Adrenal gland (tissue), 12 donors: ENCODE data around the gene SPPL3. TPM values are rescaled to one million over a fixed set of nuclear protein-coding genes. Genes with fewer than 3 reads are reported as not detected.

ENCODE experiments used
- DNase-seq, 7 donors: peaks; one replicate each; pipeline ENCODE4 v3.0.0-alpha.2; 2019 to 2020
- H3K27ac ChIP-seq, 5 donors: fragments of 200-600 bp; sonication (generic) in 4 of 5; 1 replicate in 3 of 5; 2 replicates in 2 of 5; pipeline versions ENCODE4 v1.5.1 to v1.8.0; 2016 to 2020; ENCODE audit warnings: mild to moderate bottlenecking in 1 of 5
- H3K27me3 ChIP-seq: fragments of 200-600 bp; 2 replicates; pipeline ENCODE4 v1.8.0; 2021
- H3K36me3 ChIP-seq, 2 donors: fragments of 200-600 bp; replicated peaks in 1 of 2; 1 replicate in 1 of 2; 2 replicates in 1 of 2; pipeline versions ENCODE4 v1.5.1 to v1.8.0; 2018 to 2022
- H3K4me1 ChIP-seq, 2 donors: fragments of 200-600 bp; replicated peaks in 1 of 2; 1 replicate in 1 of 2; 2 replicates in 1 of 2; pipeline versions ENCODE4 v1.5.1 to v1.8.0; 2018 to 2021
- H3K4me3 ChIP-seq, 4 donors: fragments of 200-600 bp; sonication (generic) in 3 of 4; one replicate each; pipeline ENCODE4 v1.5.1; 2016 to 2018
- H3K9me3 ChIP-seq, 3 donors: fragments of 200-600 bp; sonication (generic) in 1 of 3; replicated peaks in 1 of 3; 1 replicate in 2 of 3; 2 replicates in 1 of 3; pipeline versions ENCODE4 v1.5.1 to v1.8.0; 2016 to 2021
- CTCF ChIP-seq, 6 experiments: fragments of 450-650 bp in 4 of 6; fragments of 200-600 bp in 2 of 6; sonication (generic) in 1 of 6; IDR thresholded peaks; 1 replicate in 5 of 6; 2 replicates in 1 of 6; pipeline versions ENCODE4 v1.5.1 to v1.8.0; 2016 to 2021; ENCODE audit warnings: antibody characterized with exemption in 6 of 6, mild to moderate bottlenecking in 2 of 6, moderate library complexity in 1 of 6
- POLR2A ChIP-seq, 2 donors: fragments of 450-650 bp; IDR thresholded peaks; one replicate each; pipeline ENCODE4 v1.6.1; 2017; ENCODE audit warnings: antibody characterized with exemption in 2 of 2, mild to moderate bottlenecking in 2 of 2, moderate library complexity in 1 of 2
- WGBS, 4 donors: extraction: QIAGEN DNeasy Blood & Tissue Kit in 2 of 4; methylation state at CpG; one replicate each; pipeline versions ENCODE4 v1.1.5 to v1.1.7; 2013 to 2017; 5-methylcytosine and 5-hydroxymethylcytosine counted together
- intact Hi-C, 2 donors: fragments of 100-400 bp; cut with DNase I; formaldehyde crosslinking; loops; one replicate each; pipeline versions ENCODE4 v1.14.1 to v1.15.0; 2022 to 2023
- polyA plus RNA-seq, 3 donors: library from polyadenylated mRNA; stranded (reverse); fragments of 200-250 nt in 2 of 3; fragments of 350-450 nt in 1 of 3; fragmentation: Illumina TruSeq in 1 of 3; extraction: RNeasy Lipid Tissue Mini Kit (QIAGEN cat#74804) in 1 of 3; gene quantifications; one replicate each; pipeline ENCODE4 v1.2.3, GENCODE V29; 2013 to 2014
- total RNA-seq, 9 donors: library from RNA; depleted of rRNA in 4 of 9; stranded (reverse); fragments of >200 nt in 4 of 9; fragments of 120-200 nt in 1 of 9; fragmentation: NEBNext Ultra II Directional in 1 of 9; extraction: Animal tissue kit (Norgen Biotek cat#: 25700) in 1 of 9; gene quantifications; one replicate each; pipeline versions ENCODE4 v1.1.0 to v1.2.4, GENCODE V29; 2013 to 2023
- donor health status: healthy with polysubstance abuse.
- donor health status: Bipolar disorder and iron deficiency.
- donor health status: DM: yes; HTN: yes; CAD: no.
- donor health status: DM: no; HTN: no; CAD: no.
- donor health status: DM: no; HTN: no; CAD: no.
- donor health status: DM: yes; HTN: yes; CAD: no.

The SPPL3 gene
- total and polyA plus RNA-seq, 12 donors, result 10.5 to 50.6 (median 21.3) TPM

- TF ChIP-seq CTCF (IDR thresholded peaks at IDR 0.05), result no peak
- TF ChIP-seq POLR2A (IDR thresholded peaks at IDR 0.05), result no peak
- WGBS, 4 donors, result 76 to 92% (median 89%) methylated on average over 5 of the region's 5 CpGs
- intact Hi-C loops, result no loop called here
- Histone ChIP-seq H3K27ac (no peak overlapping the region), H3K36me3 (peaks cover 0 to 70% of the 10 kb centered on the region in 2 donors), H3K4me1 (no peaks in the 10 kb centered on the region), H3K4me3 (no peak overlapping the region), H3K9me3 (no peaks in the 10 kb centered on the region), H3K27me3 (no peaks in the 10 kb centered on the region)
- DNase-seq, result no peak
Measured at GRCh38 chr12:120766566-120766965, 137.6 kb downstream of the SPPL3 start.

- no peaks in the 10 kb centered on the region for H3K4me1 ChIP-seq
- H3K36me3 ChIP-seq, result peaks cover 0 to 70% of the 10 kb centered on the region in 2 donors
- no peak overlapping the region for H3K4me3 ChIP-seq
- no peak for DNase-seq
- no peaks in the 10 kb centered on the region for H3K27me3 ChIP-seq
- WGBS, 4 donors, result 87 to 91% (median 89%) methylated on average over 9 of the region's 9 CpGs
- TF ChIP-seq POLR2A (IDR thresholded peaks at IDR 0.05) (no peak), CTCF (IDR thresholded peaks at IDR 0.05) (no peak)
- H3K9me3 ChIP-seq, result no peaks in the 10 kb centered on the region
- intact Hi-C loops, result no loop called here
- no peak overlapping the region for H3K27ac ChIP-seq
Measured at GRCh38 chr12:120764816-120765215, 139.3 kb downstream of the SPPL3 start.

GRCh38 chr12:120763250-120763649 is 140.9 kb downstream of the SPPL3 start:
- Histone ChIP-seq H3K36me3 (peaks cover 0 to 63% of the 10 kb centered on the region in 2 donors), H3K27ac (no peak overlapping the region), H3K27me3 (no peaks in the 10 kb centered on the region), H3K4me1 (no peaks in the 10 kb centered on the region), H3K9me3 (no peaks in the 10 kb centered on the region), H3K4me3 (no peak overlapping the region)
- 76 to 94% (median 86%) methylated on average over 1 to 3 of the region's 3 CpGs for WGBS, 4 donors
- DNase-seq, result no peak
- TF ChIP-seq CTCF (IDR thresholded peaks at IDR 0.05) (no peak), POLR2A (IDR thresholded peaks at IDR 0.05) (no peak)
- intact Hi-C loops, result no loop called here

- intact Hi-C loops, result no loop called here
- WGBS, 4 donors, result 61 to 84% (median 79%) methylated on average over 6 of the region's 6 CpGs
- H3K36me3 ChIP-seq, result peaks cover 0 to 51% of the 10 kb centered on the region in 2 donors
- TF ChIP-seq CTCF (IDR thresholded peaks at IDR 0.05), result no peak
- TF ChIP-seq POLR2A (IDR thresholded peaks at IDR 0.05), result no peak
- no peak overlapping the region for H3K4me3 ChIP-seq
- no peaks in the 10 kb centered on the region for H3K4me1 ChIP-seq
- no peak overlapping the region for H3K27ac ChIP-seq
- no peak for DNase-seq
- no peaks in the 10 kb centered on the region for H3K9me3 ChIP-seq
- H3K27me3 ChIP-seq, result no peaks in the 10 kb centered on the region
Measured at GRCh38 chr12:120762086-120762485, 142.1 kb downstream of the SPPL3 start.
